COLO668 (cell line): ENCODE measurements around the gene CACNG4.
"Not testable (repeated sequence)": the region's sequence is repeated elsewhere in the genome, so short reads cannot be mapped to it uniquely, and the experiment has no call there.

Source experiments
- DNase-seq: peaks from one replicate; lab custom pipeline; 2025; ENCODE audit not compliant: unreplicated experiment; lab: John Stamatoyannopoulos, UW

CACNG4 gene

GRCh38 chr17:66963521-66963908 lies 992 bp upstream of the CACNG4 start:
- DNase-seq = no peak

- DNase-seq = peak; percentile 31
Measured at GRCh38 chr17:66964930-66965800, 658 bp downstream of the CACNG4 start.

- peak; percentile 4 for DNase-seq
Measured at GRCh38 chr17:66965801-66966262, 1.3 kb downstream of the CACNG4 start.

- DNase-seq = no peak
Measured at GRCh38 chr17:66966298-66966697, 1.8 kb downstream of the CACNG4 start.

- DNase-seq = no peak
Measured at GRCh38 chr17:66966704-66967418, 2.4 kb downstream of the CACNG4 start.

- no peak for DNase-seq
Measured at GRCh38 chr17:66967837-66968543, 3.5 kb downstream of the CACNG4 start.

GRCh38 chr17:66968916-66969315 lies 4.4 kb downstream of the CACNG4 start:
- no peak for DNase-seq

- DNase-seq = no peak
Measured at GRCh38 chr17:66970140-66970539, 5.6 kb downstream of the CACNG4 start.

GRCh38 chr17:66970797-66971196 lies 6.3 kb downstream of the CACNG4 start:
- no peak for DNase-seq

GRCh38 chr17:66971264-66971663 lies 6.8 kb downstream of the CACNG4 start:
- DNase-seq = no peak

GRCh38 chr17:66971730-66972441 lies 7.4 kb downstream of the CACNG4 start:
- no peak for DNase-seq

- not testable (repeated sequence) for DNase-seq
Measured at GRCh38 chr17:66972442-66972830, 7.9 kb downstream of the CACNG4 start.

- DNase-seq = no peak
Measured at GRCh38 chr17:66975188-66975587, 10.7 kb downstream of the CACNG4 start.

- no peak for DNase-seq
Measured at GRCh38 chr17:66975614-66976378, 11.3 kb downstream of the CACNG4 start.

- no peak for DNase-seq
Measured at GRCh38 chr17:66976379-66976663, 11.8 kb downstream of the CACNG4 start.

GRCh38 chr17:66976781-66977201 lies 12.3 kb downstream of the CACNG4 start:
- no peak for DNase-seq

GRCh38 chr17:66978514-66979061 lies 14.1 kb downstream of the CACNG4 start:
- no peak for DNase-seq

GRCh38 chr17:66980896-66981295 lies 16.4 kb downstream of the CACNG4 start:
- no peak for DNase-seq

- DNase-seq = no peak
Measured at GRCh38 chr17:66981983-66982508, 17.5 kb downstream of the CACNG4 start.
